GM12801 (cell line): Measurements from ENCODE around the gene FOXN3.

ENCODE experiments used
- TF ChIP-seq, protein P1 (sequence below): IDR thresholded peaks from one replicate; pipeline ENCODE4 v1.5.1; 2011; ENCODE audit warnings: control low read depth; ENCODE audit not compliant: insufficient read length; ENCODE audit errors: extremely low read depth

FOXN3 gene

DNA sequence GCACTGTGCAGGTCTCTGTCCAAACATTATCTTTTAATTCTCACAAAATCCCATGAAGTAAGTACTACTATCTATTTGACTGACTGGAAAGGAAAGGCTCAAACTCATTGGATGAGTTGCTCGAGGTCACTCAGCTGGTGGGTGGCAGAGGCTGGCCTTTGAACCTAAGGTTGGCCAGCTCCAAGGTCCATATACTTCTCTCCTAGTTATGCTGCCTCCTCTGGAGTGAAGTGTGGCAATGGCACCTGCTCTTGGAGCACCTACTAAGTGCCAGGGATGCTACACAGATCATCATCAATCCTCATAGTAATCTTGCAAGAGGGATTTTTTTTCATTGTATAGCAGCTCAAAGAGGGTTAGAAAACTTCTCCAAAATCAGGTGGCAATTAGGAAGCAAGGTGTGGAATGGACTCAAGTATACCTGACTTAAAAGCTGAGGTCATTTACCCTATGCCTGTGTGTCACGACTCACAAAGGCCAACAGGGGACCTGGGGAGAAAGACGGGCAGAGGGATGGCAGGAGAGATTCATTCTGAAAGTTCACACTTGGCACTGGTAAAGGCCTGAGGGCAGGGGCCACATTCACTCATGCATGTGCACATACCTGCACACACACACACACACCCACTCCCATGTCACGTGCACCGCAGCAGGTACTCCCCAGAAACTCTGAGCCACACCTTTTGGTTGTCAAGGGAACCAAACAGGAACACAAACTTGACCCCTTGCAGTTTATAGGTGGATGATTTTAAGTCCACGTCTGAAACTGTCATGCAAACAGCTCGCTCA lies 146.4 kb downstream of the FOXN3 start:
- TF ChIP-seq, protein P1, sequence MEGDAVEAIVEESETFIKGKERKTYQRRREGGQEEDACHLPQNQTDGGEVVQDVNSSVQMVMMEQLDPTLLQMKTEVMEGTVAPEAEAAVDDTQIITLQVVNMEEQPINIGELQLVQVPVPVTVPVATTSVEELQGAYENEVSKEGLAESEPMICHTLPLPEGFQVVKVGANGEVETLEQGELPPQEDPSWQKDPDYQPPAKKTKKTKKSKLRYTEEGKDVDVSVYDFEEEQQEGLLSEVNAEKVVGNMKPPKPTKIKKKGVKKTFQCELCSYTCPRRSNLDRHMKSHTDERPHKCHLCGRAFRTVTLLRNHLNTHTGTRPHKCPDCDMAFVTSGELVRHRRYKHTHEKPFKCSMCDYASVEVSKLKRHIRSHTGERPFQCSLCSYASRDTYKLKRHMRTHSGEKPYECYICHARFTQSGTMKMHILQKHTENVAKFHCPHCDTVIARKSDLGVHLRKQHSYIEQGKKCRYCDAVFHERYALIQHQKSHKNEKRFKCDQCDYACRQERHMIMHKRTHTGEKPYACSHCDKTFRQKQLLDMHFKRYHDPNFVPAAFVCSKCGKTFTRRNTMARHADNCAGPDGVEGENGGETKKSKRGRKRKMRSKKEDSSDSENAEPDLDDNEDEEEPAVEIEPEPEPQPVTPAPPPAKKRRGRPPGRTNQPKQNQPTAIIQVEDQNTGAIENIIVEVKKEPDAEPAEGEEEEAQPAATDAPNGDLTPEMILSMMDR, result no peak

DNA sequence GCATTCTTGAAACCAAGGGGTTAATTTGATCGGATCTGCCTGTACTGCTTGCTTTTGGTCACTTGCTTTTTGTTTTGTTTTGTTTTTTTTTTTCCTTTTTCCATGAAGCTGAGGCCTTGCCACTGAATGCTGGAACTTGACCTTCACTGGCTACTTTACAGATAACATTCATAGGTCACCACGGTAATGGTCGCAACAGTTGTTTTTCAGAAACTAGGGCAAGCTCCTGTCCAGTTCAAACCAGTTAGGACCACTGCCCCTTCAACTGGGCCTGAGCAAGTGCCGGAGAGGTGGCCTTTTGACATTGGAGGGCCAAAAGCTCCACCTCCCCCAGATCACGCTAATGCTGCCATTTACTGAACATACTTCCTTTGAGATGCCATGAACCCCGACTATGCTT lies 147.6 kb downstream of the FOXN3 start:
- TF ChIP-seq, protein P1, result no peak

DNA sequence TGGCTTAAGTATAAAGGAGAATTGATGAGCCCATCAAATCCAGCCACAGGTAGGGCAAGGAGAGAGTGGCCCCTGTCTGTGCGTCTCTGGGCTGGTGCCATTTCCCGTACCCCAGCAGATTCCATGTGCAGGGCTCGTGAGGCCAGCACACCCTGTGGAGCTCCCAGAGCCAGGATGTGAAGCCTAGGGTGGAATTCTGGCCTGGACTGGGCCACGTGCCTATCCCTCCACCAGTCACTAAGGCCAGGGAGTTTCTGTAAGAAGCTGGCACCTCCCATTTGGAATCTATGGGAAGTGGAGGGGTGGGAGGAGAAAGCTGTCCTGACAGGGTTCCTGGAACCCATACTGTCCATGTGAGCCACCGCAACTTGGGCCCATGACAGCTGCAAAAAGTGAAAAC lies 148.5 kb downstream of the FOXN3 start:
- TF ChIP-seq, protein P1, result no peak

DNA sequence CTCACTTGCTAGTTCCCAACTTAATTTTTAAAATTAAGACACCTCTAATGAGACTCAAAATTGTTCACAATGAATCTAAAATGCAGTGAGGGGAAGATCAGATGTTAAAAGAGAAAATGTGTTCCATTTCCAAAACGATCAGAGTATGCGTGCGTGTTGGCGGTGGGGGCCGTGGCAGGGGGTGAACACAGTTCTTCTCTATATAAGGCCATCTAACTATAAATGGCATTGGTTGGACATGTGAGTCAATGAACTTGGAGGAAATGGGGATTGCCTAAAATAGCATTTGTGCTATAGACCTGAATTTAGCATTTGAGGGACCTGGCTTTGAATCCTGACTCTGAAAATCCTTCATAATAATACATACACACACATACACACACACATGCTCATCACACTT lies 149.4 kb downstream of the FOXN3 start:
- TF ChIP-seq, protein P1, result no peak

DNA sequence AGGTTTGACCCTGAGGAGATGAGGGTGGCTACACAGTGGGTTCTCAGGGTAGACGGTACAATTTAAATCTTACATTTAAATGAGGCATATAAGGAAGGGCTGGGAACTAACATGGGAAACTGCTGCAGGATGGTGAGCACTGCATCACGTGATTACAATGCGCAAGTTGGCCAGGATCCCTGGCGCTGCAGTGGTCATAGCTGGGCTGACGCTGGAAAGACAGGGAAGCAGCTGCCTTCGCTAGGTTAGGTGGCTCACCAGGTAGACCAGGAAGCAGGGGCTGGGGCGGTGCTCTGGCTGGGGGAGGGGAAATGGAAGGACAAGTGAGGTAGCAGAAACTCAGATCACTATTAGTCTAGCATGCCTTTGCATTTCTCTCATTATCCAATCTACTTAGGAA lies 149.9 kb downstream of the FOXN3 start:
- TF ChIP-seq, protein P1, result no peak

DNA sequence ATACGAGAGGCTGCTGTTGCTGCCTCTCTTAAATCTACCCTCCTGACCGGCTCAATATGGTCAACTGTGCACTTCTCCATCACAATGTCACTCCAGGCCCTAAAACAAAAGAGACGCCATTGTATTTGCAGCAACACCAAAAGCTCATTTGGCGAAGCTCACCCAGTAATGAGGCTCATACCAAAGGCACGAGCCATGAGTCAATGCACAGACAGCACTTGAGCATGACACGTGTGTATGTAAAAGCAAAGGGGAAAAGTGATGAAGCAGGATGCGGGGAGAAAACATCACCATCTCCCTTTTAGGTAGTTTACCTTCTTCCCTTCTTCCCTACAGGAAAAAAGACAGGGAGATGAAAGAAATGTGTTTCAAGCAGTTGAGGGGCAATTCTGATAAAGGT lies 150.3 kb downstream of the FOXN3 start:
- TF ChIP-seq, protein P1, result no peak

DNA sequence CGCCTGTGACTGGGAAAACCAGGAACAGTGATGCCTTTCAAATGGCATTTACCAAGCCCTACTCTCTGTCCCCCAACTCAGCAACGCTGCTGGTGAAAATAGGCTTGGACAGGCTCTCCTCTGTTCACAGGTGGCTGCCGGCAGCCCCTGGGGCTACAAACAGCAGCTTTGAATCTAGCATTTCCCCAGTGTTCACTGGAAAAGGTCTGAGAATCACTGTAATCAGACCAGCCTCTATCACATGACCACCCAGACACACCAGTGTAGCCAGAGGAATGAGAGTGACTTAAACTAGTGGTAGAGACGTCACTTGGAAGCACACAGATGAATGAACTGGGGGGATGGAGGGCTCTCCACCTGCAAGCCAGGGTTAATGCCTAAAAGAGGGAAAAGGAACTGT lies 151.8 kb downstream of the FOXN3 start:
- TF ChIP-seq, protein P1, result no peak
